ENCODE results near the gene RAI1. TPM values are rescaled to one million over a fixed set of nuclear protein-coding genes. Genes with fewer than 3 reads are reported as not detected.
A peak's percentile ranks its signal among the peaks of the same experiment; 100 is the strongest.

The RAI1 gene
- total and polyA plus RNA-seq, 2 of the 8 experiments (the other 6 are each of a cell fraction or from before 2014, with no cell fraction given): 0.39 to 1.2 TPM

DNA sequence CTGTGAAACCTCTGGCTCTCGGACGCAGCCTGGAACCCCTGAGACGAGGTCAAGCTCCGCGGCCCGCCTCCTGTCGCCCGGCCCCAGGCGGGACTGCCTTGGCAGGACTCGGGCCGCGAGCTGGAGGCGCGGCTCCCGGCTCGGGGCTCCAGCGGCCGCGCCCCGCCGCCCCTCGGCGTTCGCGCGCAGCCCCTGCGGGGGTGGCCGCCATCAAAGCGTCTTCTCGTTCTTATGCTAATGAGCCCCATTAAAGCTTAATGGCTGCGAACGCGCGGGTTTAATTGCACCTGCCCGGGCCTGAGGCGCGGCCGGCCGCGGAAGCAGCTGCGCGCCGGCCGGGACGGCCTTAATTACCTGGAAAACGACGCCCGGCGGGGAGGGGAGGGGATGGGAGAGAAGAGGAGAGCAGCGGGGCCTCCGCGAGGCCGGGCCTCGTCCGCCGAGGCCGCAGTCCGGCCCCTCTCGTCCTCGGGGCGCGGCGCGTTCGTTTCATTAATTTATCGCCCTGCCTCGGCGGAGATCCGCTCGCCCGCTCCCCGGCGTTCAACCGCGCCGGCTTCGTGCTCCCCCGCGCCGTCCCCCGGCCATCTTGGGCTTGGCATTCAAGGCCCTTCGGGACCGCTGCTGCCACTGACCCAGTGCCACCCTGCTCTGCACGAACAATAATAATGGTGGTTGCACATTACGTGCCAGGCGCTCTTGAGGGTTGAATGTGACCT lies 19.2 kb downstream of the RAI1 start (continued):
- TF ChIP-seq, protein P1, sequence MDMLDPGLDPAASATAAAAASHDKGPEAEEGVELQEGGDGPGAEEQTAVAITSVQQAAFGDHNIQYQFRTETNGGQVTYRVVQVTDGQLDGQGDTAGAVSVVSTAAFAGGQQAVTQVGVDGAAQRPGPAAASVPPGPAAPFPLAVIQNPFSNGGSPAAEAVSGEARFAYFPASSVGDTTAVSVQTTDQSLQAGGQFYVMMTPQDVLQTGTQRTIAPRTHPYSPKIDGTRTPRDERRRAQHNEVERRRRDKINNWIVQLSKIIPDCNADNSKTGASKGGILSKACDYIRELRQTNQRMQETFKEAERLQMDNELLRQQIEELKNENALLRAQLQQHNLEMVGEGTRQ (IDR thresholded peaks at IDR 0.05; ENCODE audit: low read length): no peak
- TF ChIP-seq EGR1 (IDR thresholded peaks at IDR 0.05; ENCODE audit: borderline replicate concordance, low read depth, low read length) (peak; percentile 90), KDM4A (IDR thresholded peaks at IDR 0.05; ENCODE audit: low read depth, low read length, severe bottlenecking) (peak; percentile 58), JUN (IDR thresholded peaks at IDR 0.05; ENCODE audit: low read depth, low read length) (no peak), RNF2 (IDR thresholded peaks at IDR 0.05; ENCODE audit: borderline replicate concordance, low read depth, low read length, missing control alignments, poor library complexity, severe bottlenecking) (no peak), SIRT6 (IDR thresholded peaks at IDR 0.05; ENCODE audit: low read length) (no peak), TAF7 (optimal IDR thresholded peaks at IDR 0.05; ENCODE audit: borderline replicate concordance, low read depth, low read length) (no peak), SAP30 (IDR thresholded peaks at IDR 0.05; ENCODE audit: insufficient read depth, insufficient replicate concordance, low read length) (no peak), RAD21 (IDR thresholded peaks at IDR 0.05 in 1 of 2, conservative IDR thresholded peaks at IDR 0.05 in 1 of 2; ENCODE audit: low read depth in 2 of 2, low read length in 2 of 2) (no peak; a peak in 1 of 4 replicates), JUND (IDR thresholded peaks at IDR 0.05; ENCODE audit: low read length) (no peak), NRF1 (IDR thresholded peaks at IDR 0.05; ENCODE audit: low read depth, low read length) (no peak), BACH1 (IDR thresholded peaks at IDR 0.05; ENCODE audit: low read length) (peak; percentile 89), RFX5 (IDR thresholded peaks at IDR 0.05; ENCODE audit: borderline replicate concordance, low read depth, low read length) (no peak), BRCA1 (IDR thresholded peaks at IDR 0.05; ENCODE audit: low read depth, low read length) (no peak), CBX8 (IDR thresholded peaks at IDR 0.05; ENCODE audit: borderline replicate concordance, low read depth, low read length) (no peak), ZNF274 (IDR thresholded peaks at IDR 0.05; ENCODE audit: borderline replicate concordance, extremely low read depth, low read length) (no peak), TAF1 (IDR thresholded peaks at IDR 0.05; ENCODE audit: low read depth, low read length) (no peak), MAFK (IDR thresholded peaks at IDR 0.05; ENCODE audit: low read depth, low read length) (peak; percentile 25; the same call in 1 of the 2 replicates), TEAD4 (IDR thresholded peaks at IDR 0.05; ENCODE audit: low read depth, low read length) (no peak), CHD1 (IDR thresholded peaks at IDR 0.05; ENCODE audit: low read depth, low read length) (no peak)

Measured in H1 (cell line).